Activated CD8-positive, alpha-beta memory T cell treated with anti-CD3 and anti-CD28 coated beads for 4 hours (primary cell): Measurements from ENCODE around the gene CNOT1.
"Not testable (repeated sequence)": the region's sequence is repeated elsewhere in the genome, so short reads cannot be mapped to it uniquely, and the experiment has no call there.

Experiments used
- DNase-seq, 2 donors: peaks; one replicate each; pipeline ENCODE4 v3.0.0-alpha.2; 2020; ENCODE audit warnings: low read depth in 2 of 2

The CNOT1 gene

DNA sequence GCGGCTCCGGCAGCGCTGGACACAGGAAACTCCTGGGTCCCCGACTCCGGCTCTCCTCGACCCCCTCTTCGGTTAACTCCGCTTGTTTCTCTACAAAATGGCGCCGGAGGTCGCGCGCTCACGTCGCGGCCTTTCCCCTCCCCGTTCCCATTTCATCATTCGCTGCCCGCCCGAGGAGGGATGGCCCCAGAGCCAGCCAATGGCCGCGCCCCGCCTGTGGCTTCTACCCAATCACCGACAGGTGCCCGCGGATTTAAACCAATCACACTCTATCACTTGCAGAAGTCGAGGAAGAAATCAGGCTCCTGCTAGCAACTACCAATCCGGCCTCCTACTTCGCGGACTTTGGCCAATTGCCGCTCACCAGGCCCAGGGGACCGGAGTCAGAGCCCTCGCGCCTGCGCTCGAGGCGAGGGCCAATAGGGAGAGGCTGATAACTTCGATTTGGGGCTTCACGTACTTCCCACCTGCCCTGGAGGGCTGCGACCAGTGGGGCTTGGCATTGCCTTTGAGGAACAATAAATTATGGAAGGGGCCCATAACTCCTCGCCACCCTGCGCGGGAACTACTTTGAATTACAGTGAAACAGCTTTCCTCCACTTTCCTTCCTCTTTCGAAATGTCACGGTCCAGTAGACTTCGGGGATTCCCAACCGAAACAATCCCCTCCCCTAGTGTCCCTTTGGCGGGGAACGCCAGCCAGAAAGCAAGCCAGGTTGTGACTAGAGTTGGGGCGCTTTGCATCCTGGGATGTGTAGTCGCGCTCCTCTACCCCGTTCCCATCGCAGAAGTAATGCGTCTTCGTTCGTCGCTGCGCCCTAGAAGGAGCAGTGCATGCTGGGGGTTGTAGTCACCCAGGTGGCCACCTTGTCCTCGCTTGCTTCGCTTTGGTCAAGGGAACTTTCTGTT, at the start of gene CNOT1:
CNOT1 (minus strand) TSS at position 94 of the 908 bp plus-strand sequence. CDS start 30,489 bp downstream, outside the sequence.
- peak; percentile 94 to 95 for DNase-seq

DNA sequence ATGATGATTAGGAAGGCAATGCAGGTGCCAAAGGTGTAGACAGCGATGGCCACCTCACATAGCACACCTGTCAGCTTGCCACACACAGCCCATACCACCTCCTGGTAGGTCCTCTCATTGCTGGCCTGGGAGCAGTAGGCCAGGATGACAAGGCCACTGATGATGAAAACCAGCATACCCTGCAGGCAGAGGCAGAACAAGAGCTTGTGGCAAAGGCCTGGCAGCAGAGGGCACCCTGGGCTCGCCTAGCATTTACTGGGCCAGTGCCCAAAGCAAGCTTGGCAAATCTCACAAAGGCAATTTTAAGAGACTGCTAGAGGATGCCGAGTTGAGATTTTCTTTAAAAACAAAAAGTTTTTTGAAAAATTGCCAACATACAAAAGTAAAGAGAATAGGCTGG, 49.1 kb upstream of the CNOT1 start:
- DNase-seq: no peak

DNA sequence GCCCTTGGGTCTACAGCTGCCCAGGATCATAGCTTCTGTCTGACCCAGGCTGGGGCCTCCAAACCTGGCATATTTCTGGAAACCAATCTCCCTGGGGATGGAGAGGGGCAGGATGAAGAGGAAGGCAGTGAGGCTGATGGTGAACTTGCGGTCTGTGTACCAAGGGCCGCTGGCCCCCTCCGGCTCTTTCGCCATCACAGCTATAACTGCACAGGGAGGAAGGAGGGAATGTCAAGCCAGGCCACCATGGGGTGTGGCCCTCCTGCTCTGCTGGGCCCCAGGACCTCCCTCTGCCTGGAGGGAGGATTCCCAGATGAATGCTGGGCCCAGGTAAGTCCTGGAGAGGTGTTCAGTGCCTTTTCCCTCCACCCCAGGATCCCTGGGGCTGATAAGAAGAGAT, 48.6 kb upstream of the CNOT1 start:
- DNase-seq: no peak

DNA sequence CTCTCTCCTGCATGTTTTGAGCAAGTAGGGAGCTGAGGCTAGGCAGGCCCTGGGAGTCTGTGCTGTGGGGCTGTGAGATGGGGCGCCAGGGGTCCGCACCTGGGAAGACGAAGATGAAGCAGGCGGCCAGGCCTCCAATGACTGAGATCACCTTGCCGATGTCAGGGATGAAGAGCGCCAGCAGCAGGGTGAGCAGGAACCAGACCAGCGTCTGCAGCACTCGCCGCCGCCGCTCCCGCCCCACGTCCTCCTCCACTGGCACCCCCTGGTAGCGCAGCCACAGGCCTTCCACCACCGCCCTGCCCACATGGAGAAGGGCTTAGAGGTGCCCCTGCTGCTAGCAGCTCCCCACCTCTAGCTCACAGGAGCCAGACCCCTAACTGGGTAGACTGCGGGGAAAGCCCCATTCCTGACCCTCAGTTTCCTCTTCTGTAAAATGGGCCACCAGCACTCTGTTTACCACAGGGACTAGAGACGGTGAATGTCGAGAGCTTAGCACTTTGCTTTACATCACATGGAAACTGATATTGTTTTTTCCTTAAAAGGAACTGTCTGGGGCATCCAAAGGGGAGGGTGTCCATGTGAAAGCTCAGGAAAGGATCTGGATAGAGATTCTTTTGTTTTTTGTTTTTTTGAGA, 41.4 kb upstream of the CNOT1 start:
- DNase-seq: no peak

DNA sequence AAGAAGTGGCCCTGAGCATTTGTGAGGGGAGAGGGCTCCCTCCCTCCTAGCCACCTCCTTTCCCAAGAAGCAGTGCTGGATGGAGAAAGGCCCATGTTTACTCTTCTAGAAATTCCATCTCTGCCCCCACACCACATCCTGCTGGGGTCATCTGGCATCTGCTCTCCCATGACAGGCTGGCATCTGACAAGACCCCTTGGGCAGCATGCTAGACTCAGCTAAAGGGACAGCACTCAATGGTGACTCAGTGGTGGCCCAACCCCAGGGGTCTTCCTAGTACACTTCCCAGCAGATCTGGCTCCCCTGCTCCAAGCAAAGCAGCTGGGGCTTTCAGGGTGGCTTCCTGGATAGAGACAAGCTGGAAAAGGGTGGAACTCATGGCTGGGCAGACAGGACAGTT, 40.6 kb upstream of the CNOT1 start:
- no peak for DNase-seq

DNA sequence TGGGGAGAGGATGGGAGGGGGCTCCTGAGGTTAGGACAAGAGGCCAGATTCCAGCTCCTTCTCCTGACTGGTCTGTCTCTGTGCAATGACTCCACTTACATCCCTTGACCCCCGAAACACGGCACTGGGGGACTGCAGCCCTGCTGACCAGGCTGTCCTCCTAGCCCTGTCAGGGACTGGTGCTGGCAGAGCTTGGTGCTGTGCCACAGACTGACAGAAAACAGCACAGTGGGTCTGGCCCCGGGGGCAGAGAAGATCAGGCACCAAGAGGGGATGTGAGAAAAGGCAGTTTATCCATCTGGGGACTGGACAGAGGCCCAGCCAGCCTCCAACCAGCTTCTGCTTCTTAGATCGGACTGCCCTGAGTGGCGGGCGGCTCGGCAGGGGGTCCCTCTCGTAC, 35.6 kb upstream of the CNOT1 start:
- no peak for DNase-seq

DNA sequence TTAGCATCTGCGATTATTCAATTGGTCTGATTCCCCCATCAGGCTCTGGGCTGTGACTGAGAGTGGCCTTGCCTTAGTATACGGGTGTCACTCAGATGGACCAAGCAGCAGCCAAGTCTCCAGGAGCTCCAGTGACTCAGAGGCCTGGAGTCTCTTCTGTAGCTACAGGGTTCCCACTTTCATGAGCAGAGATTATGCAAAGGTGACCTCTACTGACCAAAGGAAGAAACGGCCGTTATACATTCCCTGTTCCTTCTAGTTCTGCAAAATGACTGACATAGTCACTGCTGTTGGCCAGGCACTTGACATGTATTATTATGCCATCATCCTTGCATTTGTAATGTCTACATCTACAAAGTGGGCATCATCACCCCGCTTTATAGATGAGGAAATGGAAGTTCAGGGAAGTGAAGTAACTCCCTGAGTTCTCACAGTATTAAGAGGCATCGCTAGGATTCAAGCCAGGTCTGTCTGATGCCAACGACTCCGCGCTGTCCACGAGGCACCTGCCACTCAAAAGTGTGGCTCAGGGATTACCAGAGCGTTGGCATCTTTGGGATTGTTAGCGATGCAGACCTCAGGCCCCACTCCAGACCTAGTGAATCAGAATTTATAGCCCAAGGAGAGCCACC, 31.7 kb upstream of the CNOT1 start:
- no peak for DNase-seq

DNA sequence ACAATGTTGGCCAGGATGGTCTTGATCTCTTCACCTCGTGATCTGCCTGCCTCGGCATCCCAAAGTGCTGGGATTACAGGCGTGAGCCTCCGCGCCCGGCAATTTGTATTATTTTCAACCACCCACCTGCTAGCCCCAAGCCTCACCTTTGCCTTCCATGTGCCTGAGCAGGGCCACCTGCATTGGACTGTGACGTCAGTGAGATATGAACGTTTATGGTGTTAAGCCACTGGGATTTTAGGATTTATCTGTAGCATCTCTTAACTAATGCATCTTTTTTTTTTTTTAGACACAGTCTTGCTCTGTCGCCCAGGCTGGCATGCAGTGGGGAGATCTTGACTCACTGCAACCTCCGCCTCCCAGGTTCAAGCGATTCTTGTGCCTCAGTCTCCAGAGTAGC, 30.3 kb upstream of the CNOT1 start:
- not testable (repeated sequence) for DNase-seq

DNA sequence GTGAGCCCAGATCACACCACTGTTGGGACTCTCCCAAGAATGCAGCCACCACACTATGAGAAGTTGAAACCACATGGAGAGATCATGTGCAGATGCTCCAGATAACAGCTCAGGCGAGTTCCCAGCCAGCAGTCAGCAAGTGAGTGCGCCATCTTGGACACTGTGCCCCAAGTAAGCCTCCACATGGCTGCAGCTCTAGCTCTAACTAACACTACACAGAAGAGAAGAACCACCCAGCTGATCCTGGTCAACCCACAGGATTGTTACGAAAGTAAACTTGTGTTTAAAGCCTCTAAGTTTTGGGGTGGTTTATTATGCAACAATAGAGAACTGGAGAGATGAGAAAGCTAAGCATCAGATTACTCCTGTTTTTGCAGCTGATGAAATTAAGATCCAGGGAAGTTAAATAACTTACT, 29.2 kb upstream of the CNOT1 start:
- no peak for DNase-seq

DNA sequence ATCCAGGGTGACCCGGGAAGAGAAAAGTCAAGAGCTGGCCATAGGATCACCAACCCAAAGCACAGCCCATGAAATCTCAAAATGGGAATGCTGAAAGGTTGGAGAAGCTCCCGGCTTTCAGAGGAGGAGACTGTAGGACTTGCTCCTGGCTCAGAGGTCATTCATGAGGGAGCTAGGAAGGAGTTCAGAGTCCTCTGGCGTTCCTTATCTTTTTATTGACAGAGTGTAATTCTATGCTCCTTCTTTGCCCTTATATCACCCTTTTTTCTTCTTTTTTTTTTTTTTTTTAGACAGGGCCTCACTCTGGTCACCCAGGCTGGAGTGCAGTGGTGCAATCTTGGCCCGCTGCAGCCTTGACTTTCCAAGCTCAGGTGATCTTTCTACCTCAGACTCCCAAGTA, 27.3 kb upstream of the CNOT1 start:
- DNase-seq: no peak

DNA sequence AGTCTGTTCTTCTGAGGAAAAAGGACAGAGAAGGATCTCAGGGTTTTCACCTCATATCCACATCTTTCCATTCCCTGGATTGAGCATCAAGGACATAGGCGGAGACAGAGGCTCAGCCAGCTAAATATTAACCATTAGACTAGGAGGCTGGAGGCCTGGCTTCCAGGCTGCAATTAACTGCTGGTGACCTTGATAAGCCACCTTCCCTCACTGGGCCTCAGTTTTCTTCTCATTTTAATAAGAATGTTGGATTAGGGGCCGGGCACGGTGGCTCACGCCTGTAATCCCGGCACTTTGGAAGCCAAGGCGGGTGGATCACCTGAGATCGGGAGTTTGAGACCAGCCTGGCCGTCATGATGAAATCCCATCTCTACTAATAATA, 25.6 kb upstream of the CNOT1 start:
- no peak for DNase-seq

DNA sequence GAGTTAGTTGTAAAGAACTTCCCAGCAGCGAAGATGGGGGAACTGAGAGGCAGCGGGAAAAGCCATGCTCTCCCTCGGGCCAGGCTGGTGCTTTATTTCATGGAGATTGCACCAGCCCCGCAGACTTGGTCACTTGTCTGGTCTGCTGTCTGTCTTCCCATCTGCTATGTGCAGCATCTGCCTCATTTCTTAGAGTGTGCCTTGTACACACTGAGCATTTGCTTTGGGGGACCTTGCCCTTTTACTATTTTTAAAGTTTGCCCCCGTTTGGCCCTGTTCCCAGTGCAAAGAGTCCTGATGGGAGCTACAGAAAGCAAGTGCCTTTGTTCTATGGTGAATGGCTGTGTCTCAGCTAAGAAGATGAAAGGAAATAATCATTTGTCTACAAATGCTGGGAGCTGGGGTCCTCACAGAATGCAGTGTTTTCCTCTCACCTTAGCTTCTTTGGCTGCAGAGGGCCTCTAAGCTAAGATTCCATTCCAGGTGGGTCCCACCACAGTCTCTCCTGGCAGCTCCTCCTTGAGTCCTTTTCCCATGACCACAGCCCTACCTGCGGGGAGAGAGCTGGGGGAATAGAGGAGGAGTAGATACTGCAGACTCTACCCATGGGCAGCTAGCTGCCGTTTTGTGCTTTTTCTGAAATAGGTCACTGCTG, 25.1 kb upstream of the CNOT1 start:
- no peak for DNase-seq

DNA sequence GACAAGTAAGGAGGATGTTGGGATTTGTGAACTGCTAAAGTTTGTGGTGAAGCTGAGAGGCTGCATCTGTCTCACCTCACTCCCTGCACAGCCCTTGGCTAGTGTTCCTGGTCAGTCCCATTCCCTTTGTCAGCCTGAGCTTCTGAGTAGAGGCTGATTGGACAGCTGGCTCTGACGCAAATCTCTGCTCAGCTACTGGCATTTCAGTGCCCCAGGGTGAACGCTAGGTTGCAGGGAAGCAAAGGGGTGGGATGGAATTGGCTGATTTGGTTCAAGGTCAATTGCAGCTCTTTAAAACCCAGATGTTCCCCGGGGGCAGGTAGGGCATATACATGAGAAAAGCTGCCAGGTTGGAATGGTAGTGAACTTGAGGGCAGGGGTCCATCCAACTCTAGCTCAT, 23.1 kb upstream of the CNOT1 start:
- no peak for DNase-seq

DNA sequence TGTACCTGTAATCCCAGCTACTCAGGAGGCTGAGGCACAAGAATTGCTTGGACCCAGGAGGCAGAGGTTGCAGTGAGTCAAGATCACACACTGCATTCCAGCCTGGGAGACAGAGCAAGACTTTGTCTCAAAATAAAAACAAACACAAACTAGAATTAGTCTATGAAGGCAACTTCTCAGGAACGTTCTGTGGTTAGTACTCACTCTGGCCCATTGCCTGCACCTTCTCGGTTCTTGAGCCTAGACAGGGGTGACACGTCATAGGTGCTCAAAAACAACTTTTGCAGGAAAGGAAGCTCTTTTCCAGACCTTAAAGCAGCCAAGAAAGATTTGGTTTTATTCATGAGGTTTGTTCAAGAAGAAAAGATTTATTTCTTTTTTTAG, 22.3 kb upstream of the CNOT1 start:
- DNase-seq: no peak

DNA sequence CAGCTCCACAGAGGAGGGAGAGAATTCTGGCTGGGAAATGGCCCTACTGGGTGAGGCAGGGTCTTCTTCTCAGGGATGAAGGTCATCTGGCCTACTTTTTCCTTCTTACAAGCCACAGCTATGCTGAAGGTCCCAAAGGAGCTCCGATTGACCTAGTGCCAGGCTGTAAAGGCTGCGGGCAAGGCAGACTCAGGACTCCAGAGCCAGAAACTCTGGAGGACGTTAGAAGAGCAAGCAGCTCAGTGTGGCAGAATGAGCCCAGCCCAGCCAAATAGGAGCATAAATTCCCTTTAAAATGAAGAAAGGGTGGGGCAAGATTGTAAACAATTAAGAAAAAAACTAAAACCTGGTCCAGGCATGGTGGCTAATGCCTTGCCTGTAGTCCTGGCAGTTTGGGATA, 20.1 kb upstream of the CNOT1 start:
- DNase-seq: no peak

DNA sequence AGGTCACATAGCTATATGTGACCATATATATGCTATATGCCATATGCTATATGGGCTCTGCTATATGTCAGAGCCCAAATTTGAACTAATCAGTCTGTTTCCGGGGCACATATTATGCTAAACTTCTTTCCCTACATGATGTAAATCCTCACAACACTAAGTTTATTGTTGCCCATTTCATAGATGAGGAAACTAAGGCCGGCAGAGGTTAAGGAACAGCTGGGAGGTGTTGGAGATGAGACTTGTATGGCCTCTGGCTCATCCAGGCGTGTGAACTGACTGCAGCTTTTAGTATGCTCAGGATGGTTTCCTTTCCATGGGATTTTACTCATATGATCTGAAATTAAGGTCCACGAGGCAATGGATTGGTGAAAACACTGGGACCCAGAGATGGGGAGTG, 17.5 kb upstream of the CNOT1 start:
- no peak for DNase-seq

DNA sequence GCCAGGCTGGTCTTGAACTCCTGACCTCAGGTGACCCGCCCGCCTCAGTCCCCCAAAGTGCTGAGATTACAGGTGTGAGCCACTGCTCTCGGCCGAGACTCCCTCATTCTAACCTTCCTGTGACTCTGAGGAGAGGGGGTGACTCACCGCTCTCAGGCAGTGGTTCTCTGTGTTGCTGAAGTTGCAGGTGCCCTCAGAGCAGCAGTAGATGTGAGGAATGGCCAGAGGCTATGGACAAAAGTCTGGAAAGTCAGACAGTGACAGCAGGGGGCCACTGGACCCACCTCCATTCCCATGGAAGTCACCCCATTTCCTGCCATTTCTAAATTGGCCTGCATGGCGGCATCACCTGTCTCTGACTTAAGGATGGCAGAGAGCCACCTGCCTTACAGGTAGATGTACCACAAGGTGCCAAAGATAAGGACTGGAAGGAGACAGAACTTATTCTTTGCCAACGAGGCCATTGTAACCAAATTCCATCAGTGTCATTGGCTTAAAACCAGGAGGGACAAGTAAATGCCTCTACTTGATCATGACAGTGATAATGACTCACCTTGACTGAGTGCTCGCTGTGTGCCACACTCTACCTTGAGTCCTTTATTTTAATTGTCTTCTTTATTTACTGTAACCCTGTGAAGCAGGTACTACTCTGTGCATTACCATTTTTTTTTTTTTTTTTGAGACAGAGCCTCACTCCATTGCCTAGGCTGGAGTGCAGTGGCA, 15.3 kb upstream of the CNOT1 start:
- no peak for DNase-seq

DNA sequence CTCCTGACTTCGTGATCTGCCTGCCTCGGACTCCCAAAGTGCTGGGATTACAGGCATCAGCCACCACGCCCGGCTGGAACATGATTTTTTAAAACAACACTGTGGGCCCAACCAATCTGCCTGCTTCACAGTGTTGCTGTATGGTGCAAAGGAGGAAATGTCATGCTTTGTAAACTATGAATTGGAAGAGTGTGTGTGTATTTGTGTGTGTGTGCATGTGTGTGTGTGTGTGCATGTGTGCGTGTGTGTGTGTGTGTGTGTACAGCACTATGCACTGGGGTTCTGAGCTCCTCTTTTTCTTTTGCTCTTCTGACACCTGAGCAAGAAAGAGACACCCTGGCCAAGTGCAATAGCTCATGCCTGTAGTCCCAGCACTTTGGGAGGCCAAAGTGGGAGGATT, 14.5 kb upstream of the CNOT1 start:
- DNase-seq: no peak

DNA sequence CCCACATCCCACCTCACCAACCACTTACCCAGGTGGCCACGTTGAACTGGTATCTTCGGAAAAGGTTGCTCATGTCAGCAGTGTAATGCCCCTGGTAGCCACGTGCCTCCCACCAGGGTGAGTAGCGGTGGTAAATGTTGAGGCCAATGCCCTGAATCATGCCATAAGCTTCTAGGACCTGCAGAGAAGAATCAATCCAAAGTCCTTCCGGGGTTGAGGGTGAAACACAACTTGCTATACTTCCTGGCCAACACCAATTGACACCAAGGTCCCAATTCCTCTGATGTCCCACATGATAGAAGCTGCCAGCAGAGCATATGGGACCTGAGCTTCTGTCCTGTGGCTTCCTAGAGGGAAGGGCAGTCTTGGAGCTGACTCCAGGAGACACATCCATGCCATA, 11.3 kb upstream of the CNOT1 start:
- DNase-seq: no peak

DNA sequence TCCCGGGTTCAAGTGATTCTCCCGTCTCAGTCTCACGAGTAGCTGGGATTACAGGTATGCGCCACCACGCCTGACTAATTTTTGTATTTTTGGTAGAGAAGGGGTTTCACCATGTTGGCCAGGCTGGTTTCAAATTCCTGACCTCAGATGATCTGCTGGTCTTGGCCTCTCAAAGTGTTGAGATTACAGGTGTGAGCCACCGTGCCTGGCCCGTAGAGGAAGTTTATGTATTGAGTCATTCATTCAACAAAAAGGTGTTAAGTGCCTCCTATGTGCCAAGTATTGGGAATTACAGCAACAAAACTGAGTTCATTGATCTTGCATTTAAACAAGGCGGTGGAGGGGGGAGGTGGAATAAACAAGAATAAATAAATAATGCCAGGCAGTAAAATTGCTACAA, 10.2 kb upstream of the CNOT1 start:
- DNase-seq: no peak

DNA sequence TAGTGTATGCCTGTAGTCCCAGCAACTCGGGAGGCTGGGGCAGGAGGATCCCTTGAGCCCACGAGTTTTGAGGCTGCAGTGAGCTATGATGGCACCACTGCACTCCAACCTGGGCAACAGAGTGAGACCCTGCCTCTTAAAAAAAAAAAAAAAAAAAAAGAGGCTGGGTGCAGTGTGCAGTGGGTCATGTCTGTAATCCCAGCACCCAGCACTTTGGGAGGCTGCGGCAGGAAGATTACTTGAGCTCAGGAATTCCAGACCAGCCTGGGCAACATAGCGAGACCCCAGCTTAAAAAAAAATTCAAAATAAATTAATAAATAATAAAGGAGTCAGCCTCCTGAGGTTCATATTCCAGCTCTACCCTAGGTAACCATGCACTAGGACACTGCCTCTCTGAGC, 9.6 kb upstream of the CNOT1 start:
- DNase-seq: no peak
